Prostate gland (tissue), 2 donors: ENCODE measurements around the gene ING3. TPM values are rescaled to one million over a fixed set of nuclear protein-coding genes. Genes with fewer than 3 reads are reported as not detected.

Source experiments
- DNase-seq: peaks from one replicate; pipeline ENCODE4 v3.0.0-alpha.2; 2019; ENCODE audit warnings: low spot score
- H3K27ac ChIP-seq, 2 donors: fragments of 200-600 bp; sonication (generic); 2 replicates each; pipeline ENCODE4 v1.5.1; 2017 to 2019
- H3K27me3 ChIP-seq: fragments of 200-600 bp; sonication (generic); replicated peaks from 2 replicates; pipeline ENCODE4 v1.5.1; 2019; ENCODE audit not compliant: insufficient read depth
- H3K36me3 ChIP-seq, 2 donors: fragments of 200-600 bp; sonication (generic); 1 replicate in 1 of 2; 2 replicates in 1 of 2; pipeline versions ENCODE4 v1.5.1 to v1.8.1; 2017 to 2019
- H3K4me1 ChIP-seq: fragments of 200-600 bp; sonication (generic); replicated peaks from 2 replicates; pipeline ENCODE4 v1.5.1; 2019
- H3K4me3 ChIP-seq, 2 donors: fragments of 200-600 bp; sonication (generic); 2 replicates each; pipeline ENCODE4 v1.5.1; 2017 to 2019
- H3K9me3 ChIP-seq: fragments of 200-600 bp; sonication (generic); 2 replicates; pipeline ENCODE4 v1.5.1; 2017
- CTCF ChIP-seq, 4 experiments: fragments of 200-600 bp in 2 of 4; fragments of 450-650 bp in 2 of 4; sonication (generic) in 2 of 4; IDR thresholded peaks; 1 replicate in 3 of 4; 2 replicates in 1 of 4; pipeline ENCODE4 v1.5.1; 2016 to 2019; ENCODE audit warnings: antibody characterized with exemption in 4 of 4, mild to moderate bottlenecking in 2 of 4, moderate library complexity in 2 of 4
- POLR2A ChIP-seq: fragments of 450-650 bp; IDR thresholded peaks from one replicate; pipeline ENCODE4 v1.6.1; 2016; ENCODE audit warnings: antibody characterized with exemption, mild to moderate bottlenecking
- POLR2AphosphoS5 ChIP-seq: sonication (generic); formaldehyde crosslinking; IDR thresholded peaks from one replicate; pipeline ENCODE4 v1.6.1; 2017; ENCODE audit warnings: antibody characterized with exemption
- WGBS: methylation state at CpG from one replicate; pipeline ENCODE4 v1.1.5; 2018; 5-methylcytosine and 5-hydroxymethylcytosine counted together
- intact Hi-C: fragments of 100-400 bp; cut with DNase I; formaldehyde crosslinking; loops from one replicate; pipeline ENCODE4 v1.14.2; 2022
- total RNA-seq, 2 donors: library from RNA; depleted of rRNA; stranded (reverse); fragments of >200 nt; gene quantifications; one replicate each; pipeline ENCODE4 v1.1.0, GENCODE V29; 2016

The ING3 gene
- total RNA-seq, 2 donors from 2014 or later = 12.4 to 20.8 TPM

- WGBS = 15% methylated on average over 2 of the region's 2 CpGs
- DNase-seq = no peak
- H3K36me3 ChIP-seq = no peaks in the 10 kb centered on the region
- intact Hi-C loops = no loop called here
- TF ChIP-seq CTCF (IDR thresholded peaks at IDR 0.05) = no peak
- TF ChIP-seq POLR2AphosphoS5 = no peak
- no peak for TF ChIP-seq POLR2A
- H3K27ac ChIP-seq = no peak overlapping the region
- H3K4me1 ChIP-seq = no peaks in the 10 kb centered on the region
- H3K27me3 ChIP-seq = no peaks in the 10 kb centered on the region
- no peaks in the 10 kb centered on the region for H3K9me3 ChIP-seq
- no peak overlapping the region for H3K4me3 ChIP-seq
These were observed 62.3 kb downstream of the ING3 start for GRCh38 chr7:121012919-121013318.

DNA sequence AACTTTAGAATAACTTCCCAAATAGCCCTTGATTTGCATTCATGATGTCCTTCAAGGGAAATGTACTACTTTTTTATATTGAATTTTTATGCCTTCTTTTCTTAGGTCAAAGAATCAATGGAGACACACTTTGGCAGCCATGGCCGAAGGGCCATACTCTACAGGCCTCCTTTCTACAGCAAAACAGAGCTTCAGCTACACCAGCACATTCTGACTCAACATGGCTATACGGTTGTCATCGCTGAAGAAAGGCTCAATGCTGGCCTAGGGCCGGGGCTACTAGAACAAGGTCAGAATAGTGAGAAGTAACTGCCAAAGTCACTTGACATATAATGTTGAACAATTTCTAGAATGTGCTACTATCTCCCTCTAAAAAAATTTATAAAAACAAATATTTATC lies 65.0 kb downstream of the ING3 start:
- Histone ChIP-seq H3K9me3 (no peaks in the 10 kb centered on the region), H3K27ac (no peak overlapping the region), H3K36me3 (no peaks in the 10 kb centered on the region), H3K27me3 (no peaks in the 10 kb centered on the region), H3K4me3 (no peak overlapping the region), H3K4me1 (no peaks in the 10 kb centered on the region)
- TF ChIP-seq CTCF (IDR thresholded peaks at IDR 0.05) = no peak
- TF ChIP-seq POLR2AphosphoS5 = no peak
- no peak for TF ChIP-seq POLR2A
- DNase-seq = no peak
- intact Hi-C loops = no loop called here
- WGBS = 95% methylated on average over 4 of the region's 4 CpGs

DNA sequence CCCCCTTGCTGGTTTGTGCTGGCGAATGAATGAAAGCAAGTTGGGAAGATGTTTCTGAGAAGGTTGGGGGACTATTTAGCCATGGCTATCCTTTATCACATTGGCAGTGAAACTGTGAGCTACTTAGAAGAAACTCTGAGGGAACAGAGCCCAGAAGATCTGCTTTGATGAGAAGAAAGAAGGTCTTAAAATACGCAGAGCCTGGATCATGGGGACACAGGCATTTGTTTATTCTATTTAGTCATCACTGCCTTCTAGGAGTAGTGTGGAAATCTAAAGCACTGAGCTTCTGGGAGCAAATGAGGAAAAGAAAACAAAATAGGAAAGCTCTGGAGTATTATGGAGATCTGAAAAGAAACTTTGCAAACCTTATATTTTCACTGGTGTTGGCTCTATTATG lies 66.4 kb downstream of the ING3 start:
- Histone ChIP-seq H3K27ac (no peak overlapping the region), H3K4me3 (no peak overlapping the region), H3K9me3 (no peaks in the 10 kb centered on the region), H3K4me1 (no peaks in the 10 kb centered on the region), H3K36me3 (no peaks in the 10 kb centered on the region), H3K27me3 (no peaks in the 10 kb centered on the region)
- intact Hi-C loops = no loop called here
- DNase-seq = no peak
- 81% methylated on average over 2 of the region's 2 CpGs for WGBS
- no peak for TF ChIP-seq POLR2A

DNA sequence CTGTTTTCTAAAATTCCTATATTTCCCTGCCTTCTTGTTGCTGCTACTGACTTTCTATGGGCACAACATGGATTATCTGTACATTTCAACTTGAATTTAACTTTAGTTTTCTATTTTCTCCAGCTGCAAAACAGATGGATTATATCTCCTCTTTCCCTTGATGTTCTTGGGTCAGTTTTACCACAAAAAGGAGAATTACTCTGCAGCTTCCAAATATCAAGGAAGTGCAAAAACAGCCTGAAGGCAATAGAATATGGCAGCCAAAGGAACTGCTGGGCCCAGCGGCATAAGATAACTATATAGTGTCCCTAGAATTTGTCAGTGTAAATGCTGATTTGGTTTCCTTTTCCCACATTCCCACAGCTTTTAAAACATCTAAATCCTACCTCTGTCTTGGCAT lies 67.0 kb downstream of the ING3 start:
- intact Hi-C loops = no loop called here
- TF ChIP-seq CTCF (IDR thresholded peaks at IDR 0.05) = no peak
- TF ChIP-seq POLR2AphosphoS5 = no peak
- TF ChIP-seq POLR2A = no peak

GRCh38 chr7:121019018-121019417 lies 68.4 kb downstream of the ING3 start:
- WGBS = 69% methylated on average over 2 of the region's 2 CpGs
- H3K4me1 ChIP-seq = peaks cover 5% of the 10 kb centered on the region

More for the DNA sequence above, 67.0 kb downstream of the ING3 start:
- Histone ChIP-seq H3K27ac (no peak overlapping the region), H3K27me3 (no peaks in the 10 kb centered on the region), H3K9me3 (no peaks in the 10 kb centered on the region), H3K4me3 (no peak overlapping the region), H3K4me1 (no peaks in the 10 kb centered on the region), H3K36me3 (no peaks in the 10 kb centered on the region)
- WGBS = 66% methylated on average over 1 of the region's 1 CpG
- no peak for DNase-seq

More at GRCh38 chr7:121019018-121019417, 68.4 kb downstream of the ING3 start:
- no peak for TF ChIP-seq CTCF (IDR thresholded peaks at IDR 0.05)
- TF ChIP-seq POLR2AphosphoS5 = no peak
- no peak for TF ChIP-seq POLR2A
- Histone ChIP-seq H3K36me3 (no peaks in the 10 kb centered on the region), H3K4me3 (no peak overlapping the region), H3K9me3 (no peaks in the 10 kb centered on the region), H3K27me3 (no peaks in the 10 kb centered on the region), H3K27ac (no peak overlapping the region)
- intact Hi-C loops = no loop called here
- DNase-seq = no peak
